ENCODE measurements around the gene POLR2M.

Gene POLR2M

DNA sequence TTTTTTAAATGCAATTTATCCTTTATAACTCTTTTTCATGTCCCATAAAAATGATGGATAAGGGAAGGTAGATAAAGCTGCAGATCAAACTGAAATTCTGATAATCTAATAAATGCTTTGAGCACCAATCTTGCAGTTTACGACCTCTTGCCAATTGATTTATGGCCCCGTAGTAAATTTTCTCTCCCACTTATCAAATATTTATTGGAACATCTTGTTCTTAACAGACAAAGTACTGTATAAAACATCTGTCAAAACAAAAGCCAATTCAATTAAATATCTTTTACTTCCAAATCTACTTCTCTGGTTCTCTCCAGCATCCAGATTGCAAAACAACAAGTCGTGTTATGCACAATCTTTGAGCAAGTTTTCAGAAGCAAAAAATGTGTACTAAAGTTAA is 34.6 kb downstream of the POLR2M start:
- no peak for DNase-seq

DNA sequence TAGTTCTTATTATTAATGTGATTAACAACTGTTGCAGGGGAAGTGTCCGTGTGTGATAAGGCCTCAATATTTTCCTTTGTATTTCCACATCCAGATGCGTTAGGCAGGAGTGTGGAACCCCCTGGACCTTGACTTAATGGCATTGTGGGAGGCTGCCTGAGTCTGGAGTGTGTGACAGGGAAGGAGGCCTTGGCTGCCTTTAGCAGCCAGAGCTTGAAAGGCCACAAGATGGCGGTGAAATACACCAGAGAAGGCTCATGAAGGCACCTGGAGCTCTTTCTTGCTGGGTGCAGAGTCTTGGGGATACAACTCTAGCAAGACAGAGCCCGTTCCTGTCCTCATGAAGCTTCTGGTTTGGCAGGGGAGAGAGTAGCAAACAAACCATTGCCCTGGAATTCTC is 36.9 kb downstream of the POLR2M start:
- no peak for DNase-seq

DNA sequence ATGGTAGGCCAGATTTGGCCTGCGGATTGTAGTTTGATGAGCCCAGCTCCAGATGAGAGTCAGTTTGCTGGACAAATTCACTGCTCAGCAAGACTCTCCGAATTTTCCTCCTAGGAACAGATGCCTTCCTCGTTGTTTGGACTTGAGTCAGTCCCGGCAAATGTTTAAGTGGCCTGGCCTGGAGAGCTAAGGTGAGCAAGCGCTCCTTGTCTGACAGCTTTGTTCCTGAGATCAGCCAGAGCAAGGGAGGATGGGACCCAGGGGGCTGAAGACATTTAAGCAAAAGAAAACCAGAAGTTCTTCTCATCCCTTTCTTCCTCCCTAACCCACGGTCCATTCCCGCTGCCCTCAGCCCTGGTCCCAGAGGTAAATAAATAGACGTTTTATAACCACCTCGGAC is 40.3 kb downstream of the POLR2M start:
- no peak for DNase-seq

DNA sequence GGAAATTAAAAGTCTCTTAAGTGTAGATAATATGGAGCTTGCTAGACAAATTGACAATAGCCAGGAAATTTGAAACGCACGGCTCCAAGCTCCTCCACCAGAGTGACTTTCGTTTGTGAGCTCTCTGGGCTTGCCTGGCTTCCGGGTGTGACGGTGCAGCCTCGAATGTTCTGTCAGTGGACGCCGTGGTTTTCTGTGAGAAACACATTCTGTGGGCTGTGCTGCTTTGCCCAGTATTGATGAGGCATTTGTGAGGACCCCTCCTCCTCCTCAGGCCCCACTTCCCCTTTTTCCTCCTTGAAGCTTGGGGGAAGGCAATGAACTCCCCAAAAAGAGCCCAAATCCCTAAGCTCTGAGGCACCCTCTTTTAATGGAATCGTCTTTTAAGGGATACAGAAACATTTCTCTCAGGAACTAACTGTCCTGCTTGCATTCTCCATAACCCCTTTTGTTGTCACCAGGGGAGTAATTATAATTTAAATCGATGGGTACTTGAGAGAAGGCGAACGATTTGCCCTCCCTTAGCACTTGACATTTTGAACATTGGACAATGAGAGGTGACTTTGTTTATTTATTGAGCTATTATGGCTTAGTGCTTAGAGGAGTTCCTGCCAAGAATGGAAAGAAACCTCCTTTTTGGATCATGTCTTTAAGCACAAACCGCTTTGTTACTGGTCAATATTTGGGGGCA is 40.8 kb downstream of the POLR2M start:
- DNase-seq: peak; percentile 21

DNA sequence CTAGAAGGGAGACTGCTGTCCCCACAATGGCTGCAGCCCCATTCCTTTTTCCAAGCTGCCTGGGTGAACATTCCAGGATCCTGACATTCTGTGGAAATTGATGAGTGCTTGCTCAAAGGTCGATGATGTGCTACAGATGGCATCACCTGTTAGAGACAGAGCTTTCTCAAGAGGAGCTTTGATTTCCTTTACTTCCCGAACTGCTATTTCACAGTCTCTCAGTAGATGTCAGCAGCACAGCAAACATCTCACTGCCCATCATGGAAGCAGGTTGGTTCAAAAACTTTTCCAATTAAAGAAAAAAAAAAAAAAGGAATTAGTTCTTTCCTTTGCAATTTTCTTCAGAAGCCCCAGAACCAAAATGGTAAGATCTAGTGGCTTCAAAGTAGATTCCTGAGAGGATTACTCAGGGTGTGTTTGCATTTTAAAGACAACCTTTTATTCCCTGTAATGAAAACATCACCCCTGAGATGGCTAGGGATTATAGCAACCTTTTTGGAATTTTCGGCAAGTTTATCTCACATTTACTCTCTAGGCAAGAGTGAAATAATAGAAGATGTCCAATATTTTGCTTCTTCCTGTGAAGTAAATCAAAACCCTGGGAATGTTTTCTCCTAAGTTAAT is 44.8 kb downstream of the POLR2M start:
- peak; percentile 11 for DNase-seq

DNA sequence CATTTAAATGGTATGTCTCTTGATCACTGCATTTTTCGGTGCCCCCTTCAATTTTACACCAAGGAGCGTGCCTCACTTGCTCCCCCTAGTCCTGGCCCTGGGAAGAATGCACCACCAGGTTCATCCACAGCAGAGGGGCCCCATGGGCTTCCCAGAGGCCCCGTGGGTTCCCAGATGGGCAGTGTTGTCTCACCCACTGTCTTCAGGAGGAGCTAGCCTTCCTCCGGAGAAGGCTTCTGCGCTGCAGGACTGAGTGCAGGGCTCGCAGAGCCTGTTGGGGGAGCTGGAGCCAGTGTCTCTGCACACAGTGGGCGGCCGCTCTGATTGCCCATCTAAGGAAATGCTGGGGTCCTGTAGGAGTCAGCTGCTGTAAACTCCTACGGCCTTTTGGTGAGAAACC is 45.9 kb downstream of the POLR2M start:
- no peak for DNase-seq

DNA sequence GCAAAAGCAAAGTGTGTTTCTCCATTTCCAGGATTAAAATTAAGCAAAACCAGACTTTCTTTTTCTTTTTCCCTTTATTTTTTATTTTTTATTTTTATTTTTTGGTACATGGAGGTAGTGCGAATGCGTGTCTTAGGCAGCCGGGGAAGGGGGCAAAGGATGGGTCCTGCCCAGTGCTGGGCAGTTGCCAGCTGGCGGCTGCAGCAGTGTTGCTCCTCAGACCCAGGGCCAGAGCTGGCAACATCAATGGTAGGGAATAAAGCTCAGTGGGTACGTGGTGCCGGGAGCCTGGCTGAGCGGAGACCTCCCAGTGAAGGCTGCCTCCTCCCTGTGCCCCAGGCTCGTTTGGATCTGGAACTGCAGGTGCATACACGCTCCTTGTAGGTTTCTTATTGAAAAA is 46.3 kb downstream of the POLR2M start:
- DNase-seq: no peak

DNA sequence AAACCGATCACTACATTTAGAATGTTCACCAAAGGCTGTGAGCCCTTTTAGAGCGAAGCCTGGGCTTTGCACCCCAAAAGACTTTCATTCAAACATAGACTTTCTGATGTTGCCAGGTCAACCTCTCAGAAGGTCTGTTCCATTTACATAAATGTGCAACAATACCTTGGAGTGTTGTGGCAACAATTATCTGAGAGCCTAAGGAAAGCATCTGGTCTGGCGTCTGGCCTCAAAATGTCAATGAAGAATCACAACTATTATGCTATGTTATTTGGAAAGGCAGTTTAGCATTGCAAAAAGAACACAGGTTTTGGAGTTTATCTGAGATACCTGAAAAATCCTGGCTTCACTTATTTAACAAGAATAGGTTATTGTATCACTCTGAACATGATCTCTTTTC is 50.0 kb downstream of the POLR2M start:
- no peak for DNase-seq

DNA sequence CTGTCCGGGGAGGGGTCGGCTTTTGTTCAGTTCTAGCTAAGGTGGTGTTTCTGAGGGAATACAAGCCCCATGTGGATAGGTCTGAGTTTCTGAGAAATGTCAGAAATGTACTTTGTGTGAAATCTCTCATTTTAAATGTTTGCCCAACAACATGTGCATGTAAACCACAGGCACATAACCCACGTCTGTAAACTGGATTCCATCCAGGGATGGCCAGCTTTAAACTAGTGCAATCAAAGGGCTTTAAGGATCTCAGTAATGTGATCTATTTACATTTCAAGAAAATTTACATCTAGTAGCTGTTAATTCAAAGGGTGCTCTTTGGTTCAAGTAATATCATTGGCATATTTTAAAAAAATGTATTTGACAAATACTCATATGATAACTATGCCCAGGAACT is 52.0 kb downstream of the POLR2M start:
- DNase-seq: no peak

DNA sequence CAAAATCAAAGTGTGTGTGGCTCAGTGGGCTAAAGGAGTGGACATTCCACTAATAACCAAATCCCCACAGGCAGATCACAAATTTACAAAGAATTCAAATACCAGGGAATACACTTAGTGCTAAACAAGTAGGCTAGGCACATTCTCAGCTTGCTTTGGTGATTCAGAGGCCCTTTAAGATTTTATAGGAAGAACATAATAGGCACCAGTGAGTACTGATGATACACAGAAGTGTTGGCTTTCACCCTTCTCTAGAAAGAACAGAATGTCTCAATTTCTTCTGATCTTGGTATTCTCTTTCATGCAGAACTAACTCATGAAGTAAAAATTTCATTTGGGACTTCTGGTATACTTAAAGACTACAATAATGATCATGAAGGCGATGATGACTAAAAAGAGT is 55.0 kb downstream of the POLR2M start:
- no peak for DNase-seq

DNA sequence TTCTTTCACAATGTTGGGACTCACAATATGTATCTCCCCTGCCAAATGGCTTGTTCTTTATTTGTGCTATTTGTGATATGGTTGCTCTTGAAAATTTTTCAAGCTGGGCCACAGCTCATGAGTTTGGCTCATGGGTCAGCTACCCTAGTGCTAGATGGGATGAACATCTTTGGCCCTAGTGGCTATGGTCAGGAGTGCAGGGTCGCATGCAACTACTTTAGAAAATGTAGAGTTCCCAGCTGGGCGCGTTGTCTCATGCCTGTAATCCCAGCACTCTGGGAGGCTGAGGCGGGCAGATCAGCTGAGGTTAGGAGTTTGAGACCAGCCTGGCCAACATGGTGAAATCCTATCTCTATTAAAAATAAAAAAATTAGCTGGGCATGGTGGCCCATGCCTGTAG is 55.8 kb downstream of the POLR2M start:
- DNase-seq: no peak

DNA sequence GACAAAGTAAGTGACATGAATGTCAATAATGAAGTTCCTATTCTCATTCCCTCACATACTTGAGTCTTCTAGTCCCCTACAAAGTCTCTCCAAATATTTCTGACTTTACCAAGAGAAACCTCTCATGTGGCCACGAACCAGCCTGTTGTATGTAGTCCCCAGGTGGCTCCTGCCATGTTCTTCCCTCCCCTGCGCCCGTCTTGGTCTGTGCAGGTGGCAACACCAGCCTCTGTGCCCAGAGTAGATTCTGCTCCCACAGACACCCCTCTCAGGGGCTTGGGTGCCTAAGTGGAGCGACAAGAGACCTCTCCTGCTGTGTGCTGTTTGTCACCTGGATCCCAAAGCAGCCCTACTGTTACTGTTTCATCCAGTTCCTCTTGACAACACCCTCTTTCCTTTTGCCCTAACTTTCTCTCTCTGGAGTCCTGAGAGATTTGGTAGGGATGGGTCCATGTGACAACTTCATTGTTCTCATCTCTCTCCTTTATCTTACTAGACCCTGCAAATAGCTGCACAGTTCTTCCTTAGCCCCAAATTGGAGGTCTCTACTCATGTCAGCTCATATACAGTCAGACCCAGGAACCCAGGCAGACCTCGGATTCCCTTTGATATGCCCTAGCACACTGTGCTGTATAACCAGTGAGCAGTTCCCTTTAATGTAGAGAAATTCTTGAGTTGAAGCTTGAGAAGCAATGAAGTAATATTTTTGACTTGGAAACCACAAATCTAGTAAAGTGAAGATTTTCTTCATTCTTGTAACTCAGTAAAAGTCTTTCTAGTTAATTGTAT is 56.9 kb downstream of the POLR2M start:
- DNase-seq: no peak
